Sigmoid colon (tissue), 7 donors: ENCODE results near the gene S100A3. TPM values are rescaled to one million over a fixed set of nuclear protein-coding genes. Genes with fewer than 3 reads are reported as not detected.
"Not testable (repeated sequence)": the region's sequence is repeated elsewhere in the genome, so short reads cannot be mapped to it uniquely, and the experiment has no call there.

ENCODE experiments used
- DNase-seq: peaks from one replicate; pipeline ENCODE4 v3.0.0-alpha.2; 2019
- H3K27ac ChIP-seq, 4 donors: fragments of 200-600 bp; sonication (generic); one replicate each; pipeline ENCODE4 v1.5.1; 2016 to 2019; ENCODE audit warnings: mild to moderate bottlenecking in 1 of 4
- H3K27me3 ChIP-seq, 3 donors: fragments of 200-600 bp; sonication (generic); one replicate each; pipeline ENCODE4 v1.5.1; 2019; ENCODE audit warnings: mild to moderate bottlenecking in 1 of 3
- H3K36me3 ChIP-seq, 4 donors: fragments of 200-600 bp; sonication (generic); one replicate each; pipeline ENCODE4 v1.5.1; 2016 to 2019
- H3K4me1 ChIP-seq, 4 donors: fragments of 200-600 bp; sonication (generic); one replicate each; pipeline ENCODE4 v1.5.1; 2017 to 2019
- H3K4me3 ChIP-seq, 4 donors: fragments of 200-600 bp; sonication (generic); one replicate each; pipeline ENCODE4 v1.5.1; 2017 to 2019; ENCODE audit warnings: mild to moderate bottlenecking in 2 of 4, moderate library complexity in 1 of 4
- H3K9me3 ChIP-seq, 4 donors: fragments of 200-600 bp in 3 of 4; sonication (generic) in 3 of 4; one replicate each; pipeline versions ENCODE4 v1.5.1 to v1.6.1; 2013 to 2019
- EP300 ChIP-seq, 4 donors: sonication (generic); formaldehyde crosslinking; IDR thresholded peaks; one replicate each; pipeline ENCODE4 v1.6.1; 2017; ENCODE audit warnings: antibody characterized with exemption in 4 of 4
- POLR2A ChIP-seq, 2 donors: fragments of 450-650 bp; IDR thresholded peaks; one replicate each; pipeline ENCODE4 v1.6.1; 2016; ENCODE audit warnings: antibody characterized with exemption in 2 of 2, mild to moderate bottlenecking in 2 of 2, moderate library complexity in 2 of 2
- POLR2AphosphoS5 ChIP-seq, 4 donors: sonication (generic); formaldehyde crosslinking; IDR thresholded peaks; one replicate each; pipeline ENCODE4 v1.6.1; 2017; ENCODE audit warnings: antibody characterized with exemption in 4 of 4
- WGBS, 2 donors: extraction: QIAGEN DNeasy Blood & Tissue Kit; methylation state at CpG; one replicate each; pipeline ENCODE4 v1.1.7; 2013; 5-methylcytosine and 5-hydroxymethylcytosine counted together
- intact Hi-C: fragments of 100-400 bp; cut with DNase I; formaldehyde crosslinking; loops from one replicate; pipeline ENCODE4 v1.15.1; 2023
- polyA plus RNA-seq, 3 donors: library from polyadenylated mRNA; stranded (reverse); fragments of 200-250 nt; gene quantifications; one replicate each; pipeline ENCODE4 v1.2.3, GENCODE V29; 2013
- total RNA-seq, 4 donors: library from RNA; depleted of rRNA; stranded (reverse); fragments of >200 nt; gene quantifications; one replicate each; pipeline ENCODE4 v1.1.0, GENCODE V29; 2016
- TF ChIP-seq, protein P1 (sequence below), 4 experiments: fragments of 450-650 bp in 3 of 4; fragments of 200-600 bp in 1 of 4; IDR thresholded peaks; one replicate each; pipeline ENCODE4 v1.5.1; 2016 to 2019; ENCODE audit warnings: antibody characterized with exemption in 4 of 4, mild to moderate bottlenecking in 3 of 4, moderate library complexity in 2 of 4
- donor health status: healthy with polysubstance abuse.
- donor health status: Bipolar disorder and iron deficiency.
- donor health status: healthy.

The S100A3 gene
- total and polyA plus RNA-seq, 7 donors = 1.1 to 4.3 (median 2.9) TPM

DNA sequence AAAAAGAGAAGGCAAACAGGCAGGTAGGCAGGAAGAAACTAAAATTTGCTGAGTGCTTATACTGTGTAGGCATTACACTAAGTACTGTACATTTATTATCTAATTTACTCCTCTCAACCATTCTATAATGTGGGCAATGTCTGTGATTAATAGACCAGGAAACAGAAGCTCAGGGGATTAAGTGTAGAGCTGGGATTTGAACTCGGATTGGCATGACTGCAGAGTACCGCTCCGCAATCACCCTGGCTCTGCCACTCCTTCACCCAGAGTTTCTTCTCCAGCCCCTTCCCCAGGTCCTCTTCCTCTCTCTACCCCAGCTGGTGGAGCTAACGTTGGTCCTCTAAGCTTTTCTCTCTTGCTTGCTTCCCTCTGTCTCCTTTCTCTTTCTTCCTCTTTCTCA is 28.1 kb upstream of the S100A3 start:
- peaks cover 0 to 13% (median 8%) of the 10 kb centered on the region in 4 donors for H3K4me1 ChIP-seq
- intact Hi-C loops = no loop called here
- 43 to 52% methylated on average over 4 of the region's 4 CpGs for WGBS, 2 donors
- H3K4me3 ChIP-seq = no peak overlapping the region
- no peaks in the 10 kb centered on the region for H3K27me3 ChIP-seq
- H3K27ac ChIP-seq = no peak overlapping the region
- DNase-seq = no peak
- H3K36me3 ChIP-seq = no peaks in the 10 kb centered on the region
- TF ChIP-seq, protein P1, sequence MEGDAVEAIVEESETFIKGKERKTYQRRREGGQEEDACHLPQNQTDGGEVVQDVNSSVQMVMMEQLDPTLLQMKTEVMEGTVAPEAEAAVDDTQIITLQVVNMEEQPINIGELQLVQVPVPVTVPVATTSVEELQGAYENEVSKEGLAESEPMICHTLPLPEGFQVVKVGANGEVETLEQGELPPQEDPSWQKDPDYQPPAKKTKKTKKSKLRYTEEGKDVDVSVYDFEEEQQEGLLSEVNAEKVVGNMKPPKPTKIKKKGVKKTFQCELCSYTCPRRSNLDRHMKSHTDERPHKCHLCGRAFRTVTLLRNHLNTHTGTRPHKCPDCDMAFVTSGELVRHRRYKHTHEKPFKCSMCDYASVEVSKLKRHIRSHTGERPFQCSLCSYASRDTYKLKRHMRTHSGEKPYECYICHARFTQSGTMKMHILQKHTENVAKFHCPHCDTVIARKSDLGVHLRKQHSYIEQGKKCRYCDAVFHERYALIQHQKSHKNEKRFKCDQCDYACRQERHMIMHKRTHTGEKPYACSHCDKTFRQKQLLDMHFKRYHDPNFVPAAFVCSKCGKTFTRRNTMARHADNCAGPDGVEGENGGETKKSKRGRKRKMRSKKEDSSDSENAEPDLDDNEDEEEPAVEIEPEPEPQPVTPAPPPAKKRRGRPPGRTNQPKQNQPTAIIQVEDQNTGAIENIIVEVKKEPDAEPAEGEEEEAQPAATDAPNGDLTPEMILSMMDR (IDR thresholded peaks at IDR 0.05) = no peak
- no peak for TF ChIP-seq EP300 (IDR thresholded peaks at IDR 0.05)
- TF ChIP-seq POLR2A (IDR thresholded peaks at IDR 0.05) = no peak
- H3K9me3 ChIP-seq = no peaks in the 10 kb centered on the region

DNA sequence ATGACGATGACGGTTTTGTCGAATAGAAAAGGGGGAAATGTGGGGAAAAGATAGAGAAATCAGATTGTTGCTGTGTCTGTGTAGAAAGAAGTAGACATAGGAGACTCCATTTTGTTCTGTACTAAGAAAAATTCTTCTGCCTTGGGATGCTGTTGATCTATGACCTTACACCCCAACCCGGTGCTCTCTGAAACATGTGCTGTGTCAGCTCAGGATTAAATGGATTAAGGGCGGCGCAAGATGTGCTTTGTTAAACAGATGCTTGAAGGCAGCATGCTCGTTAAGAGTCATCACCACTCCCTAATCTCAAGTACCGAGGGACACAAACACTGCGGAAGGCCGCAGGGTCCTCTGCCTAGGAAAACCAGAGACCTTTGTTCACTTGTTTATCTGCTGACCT is 26.4 kb upstream of the S100A3 start:
- H3K4me1 ChIP-seq = peaks cover 0 to 14% (median 10%) of the 10 kb centered on the region in 4 donors
- H3K27ac ChIP-seq, DNase-seq, H3K27me3 ChIP-seq, H3K4me3 ChIP-seq, H3K9me3 ChIP-seq, H3K36me3 ChIP-seq, intact Hi-C loops: not testable (repeated sequence)
- 87 to 90% methylated on average over 10 of the region's 10 CpGs for WGBS, 2 donors

DNA sequence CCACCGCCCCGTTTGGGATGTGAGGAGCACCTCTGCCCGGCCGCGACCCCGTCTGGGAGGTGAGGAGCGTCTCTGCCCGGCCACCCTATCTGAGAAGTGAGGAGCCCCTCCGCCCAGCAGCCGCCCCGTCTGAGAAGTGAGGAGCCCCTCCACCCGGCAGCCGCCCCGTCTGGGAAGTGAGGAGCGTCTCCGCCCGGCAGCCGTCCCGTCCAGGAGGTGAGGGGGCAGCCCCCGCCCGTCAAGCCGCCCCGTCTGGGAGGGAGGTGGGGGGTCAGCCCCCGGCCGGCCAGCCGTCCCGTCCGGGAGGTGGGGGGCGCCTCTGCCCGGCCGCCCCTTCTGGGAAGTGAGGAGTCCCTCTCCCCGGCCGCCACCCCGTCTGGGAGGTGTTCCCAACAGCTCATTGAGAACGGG is 26.0 kb upstream of the S100A3 start:
- 91 to 97% methylated on average over 35 of the region's 35 CpGs for WGBS, 2 donors
- DNase-seq, H3K36me3 ChIP-seq, intact Hi-C loops, H3K4me3 ChIP-seq, H3K27ac ChIP-seq, H3K9me3 ChIP-seq, H3K27me3 ChIP-seq: not testable (repeated sequence)
- H3K4me1 ChIP-seq = peaks cover 0 to 14% (median 10%) of the 10 kb centered on the region in 4 donors

DNA sequence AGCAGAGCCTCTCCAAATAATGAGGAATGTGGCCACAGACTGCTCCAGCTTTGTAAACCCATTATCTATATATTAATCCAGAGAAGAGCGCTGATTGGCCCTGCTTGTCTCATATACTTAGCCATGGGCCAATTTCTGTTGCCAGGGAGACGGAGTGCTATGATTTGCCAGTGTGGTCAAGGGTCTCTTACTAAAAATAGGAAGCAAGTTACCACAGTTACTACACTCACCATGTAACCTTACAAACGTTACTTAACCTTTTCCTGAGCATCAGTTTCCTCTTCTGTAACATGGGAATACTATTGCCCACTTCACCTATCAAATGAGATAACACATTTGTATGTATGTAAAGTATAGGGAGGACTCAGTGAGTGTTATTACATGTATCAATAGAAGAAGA is 24.3 kb upstream of the S100A3 start:
- Histone ChIP-seq H3K4me1 (peaks cover 0 to 21% (median 14%) of the 10 kb centered on the region in 4 donors), H3K27me3 (no peaks in the 10 kb centered on the region), H3K4me3 (no peak overlapping the region), H3K27ac (peak overlapping the region; percentile 57 to 68 (median 62)), H3K9me3 (no peaks in the 10 kb centered on the region), H3K36me3 (no peaks in the 10 kb centered on the region)
- TF ChIP-seq EP300 (IDR thresholded peaks at IDR 0.05) = no peak
- TF ChIP-seq, protein P1 (IDR thresholded peaks at IDR 0.05) = no peak
- TF ChIP-seq POLR2AphosphoS5 (IDR thresholded peaks at IDR 0.05) = no peak
- no peak for TF ChIP-seq POLR2A (IDR thresholded peaks at IDR 0.05)
- no peak for DNase-seq
- intact Hi-C loops = loop anchor here (2.0 to 5.0 kb wide), 4 partner anchors 43 to 175 kb away; partner anchors contain the start of genes INTS3, S100A14 and SNAPIN
- WGBS, 2 donors = 68 to 73% methylated on average over 3 of the region's 3 CpGs

DNA sequence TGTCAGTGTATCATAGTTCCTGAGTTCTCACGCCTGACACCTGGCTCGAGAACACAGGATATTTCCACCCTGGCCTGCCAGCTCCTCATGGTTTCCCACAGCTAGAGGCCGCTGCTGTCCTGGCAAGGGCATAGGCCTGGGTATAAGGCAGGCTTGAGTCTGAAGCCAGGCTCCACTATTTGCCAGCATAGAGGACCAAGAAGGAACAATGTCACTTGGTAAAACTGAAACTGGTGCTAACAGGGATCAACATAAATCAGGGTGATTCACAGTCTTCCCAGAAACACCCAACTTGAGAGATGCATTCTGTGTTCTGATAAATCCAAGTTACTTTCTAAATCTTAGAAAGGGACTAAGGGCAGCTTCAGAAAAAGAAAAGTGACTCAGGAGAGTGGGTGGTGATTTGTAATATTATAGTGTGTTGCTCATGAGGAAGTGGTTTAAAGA is 23.5 kb upstream of the S100A3 start:
- WGBS, 2 donors = 7 to 14% methylated on average over 3 of the region's 3 CpGs
- H3K27ac ChIP-seq = peak overlapping the region; percentile 57 to 68 (median 62)
- no peak overlapping the region for H3K4me3 ChIP-seq
- intact Hi-C loops = loop anchor here (1.0 to 5.0 kb wide), 5 partner anchors 44 to 200 kb away; partner anchors contain the start of genes INTS3, S100A14 and SNAPIN
- peak; percentile 91 for DNase-seq
- H3K36me3 ChIP-seq = no peaks in the 10 kb centered on the region
- H3K9me3 ChIP-seq = no peaks in the 10 kb centered on the region
- TF ChIP-seq POLR2A (IDR thresholded peaks at IDR 0.05) (no peak), EP300 (IDR thresholded peaks at IDR 0.05) (no peak), POLR2AphosphoS5 (IDR thresholded peaks at IDR 0.05) (peak in 3 of 4 donors; percentile 12 to 56 (median 55))
- TF ChIP-seq, protein P1 (IDR thresholded peaks at IDR 0.05) = peak; percentile 64 to 89 (median 84)
- H3K4me1 ChIP-seq = peaks cover 0 to 28% (median 22%) of the 10 kb centered on the region in 4 donors
- H3K27me3 ChIP-seq = no peaks in the 10 kb centered on the region

DNA sequence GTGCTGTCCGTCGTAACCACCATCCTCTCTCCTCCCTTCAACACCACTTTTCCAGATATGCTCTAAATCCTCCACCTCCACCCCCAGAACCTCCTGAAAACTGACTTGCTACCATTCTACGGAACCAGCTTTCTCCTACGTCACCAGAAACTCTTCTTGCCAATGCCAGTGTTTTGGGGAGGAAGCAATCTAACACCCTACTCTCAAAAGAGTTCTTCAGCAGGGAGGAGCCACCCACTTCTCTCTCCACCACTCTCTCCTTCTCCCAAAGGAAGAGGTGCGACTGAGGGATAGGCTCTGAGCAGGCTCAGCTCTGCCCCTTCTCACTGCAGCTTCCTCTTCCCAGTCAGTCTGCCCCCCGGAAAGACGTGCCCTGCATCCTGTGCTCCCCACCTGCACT is 22.6 kb upstream of the S100A3 start:
- Histone ChIP-seq H3K4me3 (no peak overlapping the region), H3K9me3 (no peaks in the 10 kb centered on the region), H3K4me1 (peaks cover 0 to 37% (median 31%) of the 10 kb centered on the region in 4 donors), H3K27ac (peak overlapping the region in 2 of 4 donors; percentile 57 to 68), H3K36me3 (no peaks in the 10 kb centered on the region), H3K27me3 (no peaks in the 10 kb centered on the region)
- no peak for DNase-seq
- no peak for TF ChIP-seq POLR2A (IDR thresholded peaks at IDR 0.05)
- TF ChIP-seq EP300 (IDR thresholded peaks at IDR 0.05) = no peak
- TF ChIP-seq POLR2AphosphoS5 (IDR thresholded peaks at IDR 0.05) = no peak
- TF ChIP-seq, protein P1 (IDR thresholded peaks at IDR 0.05) = no peak
- intact Hi-C loops = loop anchor here (1.0 to 5.0 kb wide), 5 partner anchors 45 to 201 kb away; partner anchors contain the start of genes INTS3, S100A14 and SNAPIN
- 78 to 83% methylated on average over 7 of the region's 7 CpGs for WGBS, 2 donors
